Kidney capillary endothelial cell (primary cell): ENCODE data around the gene ONECUT1.

Experiments used
- DNase-seq: peaks from one replicate; pipeline ENCODE4 v3.0.0-alpha.2; 2018; ENCODE audit warnings: low spot score

ONECUT1 gene

DNA sequence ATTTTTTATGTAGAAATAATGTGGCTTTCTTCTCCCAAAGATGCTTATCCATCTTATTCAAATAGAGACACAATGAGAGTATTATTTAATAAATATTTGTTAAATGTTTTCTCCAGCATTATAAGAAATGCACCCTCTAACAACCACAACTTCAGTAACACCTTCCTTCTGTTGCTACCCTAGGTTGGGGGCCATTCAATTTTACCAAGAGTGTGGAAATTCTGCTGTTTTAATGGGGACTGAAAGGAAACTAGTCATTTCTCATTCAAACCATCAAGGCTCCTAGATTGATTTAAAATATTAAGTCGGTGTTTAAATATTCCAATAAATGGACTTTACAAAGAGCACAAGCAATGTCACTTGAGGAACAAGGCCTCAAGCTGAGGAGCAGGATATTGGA, 7.6 kb downstream of the ONECUT1 start:
- DNase-seq = no peak

DNA sequence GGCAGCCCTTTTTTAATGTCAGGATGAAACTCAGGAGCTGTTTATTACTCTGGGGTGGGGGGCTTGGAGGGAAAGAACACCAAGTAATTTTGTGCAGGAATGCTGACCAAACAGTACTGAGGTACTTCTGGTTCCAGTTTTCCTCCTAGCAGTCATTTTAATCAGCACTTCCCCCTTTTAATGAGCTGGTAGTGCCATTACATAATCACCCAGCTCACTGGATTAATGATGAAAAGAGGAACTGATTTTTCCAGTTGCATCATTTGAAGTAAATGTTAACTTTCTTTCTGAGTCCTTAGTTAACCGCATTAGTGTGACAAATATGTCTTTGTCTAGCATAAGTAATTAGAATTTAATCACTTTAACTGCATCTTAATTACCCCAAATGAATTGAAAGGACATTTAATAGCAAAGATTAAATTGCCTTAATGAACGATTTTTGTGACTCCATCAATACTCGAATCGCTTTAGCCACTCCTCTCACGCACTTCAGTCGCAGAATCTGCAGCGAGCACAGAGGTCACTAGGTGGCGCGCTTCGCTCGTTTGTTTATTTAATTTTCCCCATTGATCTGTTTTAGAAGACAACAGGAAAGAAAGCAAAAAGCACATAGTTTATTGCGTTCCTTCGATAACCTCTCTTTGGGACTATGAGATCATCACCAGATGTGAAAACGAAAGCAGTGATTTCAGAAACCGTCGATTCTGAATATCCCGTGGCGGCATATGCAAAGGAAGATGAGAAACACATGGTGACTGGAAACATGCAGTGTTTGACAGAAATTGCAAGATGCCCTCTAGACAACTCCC, 9.8 kb downstream of the ONECUT1 start:
- DNase-seq = peak; percentile 49

DNA sequence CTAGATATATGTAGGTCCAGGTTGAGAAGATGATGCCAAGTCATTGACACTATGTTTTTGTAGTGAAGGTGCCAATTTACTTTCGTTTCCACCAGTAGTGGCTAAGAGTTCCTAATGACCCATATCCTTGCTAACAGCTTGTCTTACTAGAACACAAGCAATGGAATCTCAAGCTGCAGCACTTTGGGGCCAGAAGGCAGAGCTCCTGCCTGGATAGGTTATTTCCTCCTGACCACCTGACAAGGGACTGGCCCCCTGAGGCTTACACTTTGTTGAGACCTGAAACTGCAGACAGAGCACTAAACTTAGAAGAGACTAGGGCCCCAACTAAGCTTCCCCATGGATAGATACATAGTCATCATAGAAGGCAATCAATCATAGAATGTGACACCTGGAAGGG, 11.7 kb downstream of the ONECUT1 start:
- no peak for DNase-seq

DNA sequence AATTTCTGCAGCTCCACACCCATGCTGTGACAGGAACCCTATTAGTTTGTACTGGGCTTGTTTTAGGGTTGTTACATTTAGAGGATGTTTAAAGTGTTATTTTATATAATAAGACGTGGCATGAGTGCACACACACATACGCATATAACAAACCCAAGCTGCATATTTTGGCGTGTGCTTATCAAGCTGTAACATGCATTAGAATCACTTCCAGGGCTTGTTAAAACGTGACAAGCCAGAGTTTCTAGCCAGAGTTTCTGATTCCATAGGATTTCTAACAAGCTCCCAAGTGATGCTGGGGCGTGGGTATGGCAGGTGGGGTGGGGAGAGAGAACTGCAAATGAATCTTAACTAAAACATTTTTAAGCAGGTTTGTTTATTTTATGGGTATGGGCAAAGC, 17.4 kb downstream of the ONECUT1 start:
- no peak for DNase-seq

GRCh38 chr15:52765785-52766184, 24.4 kb downstream of the ONECUT1 start:
- DNase-seq = no peak

DNA sequence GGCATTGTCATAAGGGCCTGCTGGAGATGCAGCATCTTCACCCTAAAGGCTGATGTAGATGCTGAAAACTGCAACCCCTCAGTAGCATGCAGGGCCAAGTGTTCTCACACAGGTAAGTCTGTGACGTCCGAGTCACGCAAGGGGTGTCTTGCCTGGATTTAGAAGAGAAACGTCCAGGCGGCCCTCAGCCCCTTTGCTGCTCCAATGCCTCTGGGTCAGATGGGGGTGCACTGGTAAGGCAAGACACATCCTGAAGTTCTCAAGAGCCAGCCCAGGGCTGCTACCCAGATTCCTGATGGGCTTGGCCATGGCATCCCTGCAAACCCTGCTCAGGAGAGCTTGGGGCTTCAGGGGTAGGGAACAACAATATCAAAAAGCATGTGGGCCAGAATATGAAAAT, 25.4 kb downstream of the ONECUT1 start:
- no peak for DNase-seq

DNA sequence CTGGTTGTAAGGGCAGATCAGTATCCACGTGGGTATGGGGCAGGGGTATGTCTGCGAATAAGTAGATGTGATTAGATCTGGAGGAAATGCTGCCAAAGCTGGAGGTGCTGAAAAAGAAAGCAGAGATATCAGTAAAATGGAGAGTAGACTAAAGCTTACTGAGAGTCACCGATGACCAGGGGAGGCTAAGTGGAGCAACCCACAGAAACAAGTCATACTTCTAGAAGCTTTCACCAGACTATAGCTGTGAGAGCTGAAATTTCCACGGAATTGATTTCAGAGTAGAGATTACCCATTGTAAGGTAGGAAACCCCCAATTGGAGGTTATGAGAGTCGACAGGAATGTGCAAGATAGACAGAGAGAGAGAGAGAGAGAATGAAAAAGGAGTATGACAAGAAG, 27.5 kb downstream of the ONECUT1 start:
- DNase-seq = no peak

DNA sequence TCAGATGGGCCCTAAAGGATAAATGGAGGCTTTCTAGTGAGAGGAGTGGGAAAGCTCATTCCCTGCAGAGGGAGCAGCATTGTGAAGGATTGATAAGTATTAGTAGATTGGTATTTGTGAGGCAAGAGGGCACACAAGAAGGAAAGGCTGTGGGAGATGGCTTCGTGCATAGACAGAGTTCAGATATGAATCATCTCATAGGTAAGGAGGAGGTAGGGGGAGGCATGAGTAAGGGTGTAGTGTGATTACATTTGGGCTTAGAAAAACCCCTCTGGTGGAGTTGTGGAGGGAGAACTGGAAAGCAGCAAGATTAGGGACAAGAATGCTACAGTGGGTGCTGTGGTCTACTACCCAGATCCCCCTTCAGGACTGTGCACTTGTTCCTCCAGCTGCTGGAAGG, 29.6 kb downstream of the ONECUT1 start:
- no peak for DNase-seq

- no peak for DNase-seq
Measured at GRCh38 chr15:52759969-52760368, 30.2 kb downstream of the ONECUT1 start.

DNA sequence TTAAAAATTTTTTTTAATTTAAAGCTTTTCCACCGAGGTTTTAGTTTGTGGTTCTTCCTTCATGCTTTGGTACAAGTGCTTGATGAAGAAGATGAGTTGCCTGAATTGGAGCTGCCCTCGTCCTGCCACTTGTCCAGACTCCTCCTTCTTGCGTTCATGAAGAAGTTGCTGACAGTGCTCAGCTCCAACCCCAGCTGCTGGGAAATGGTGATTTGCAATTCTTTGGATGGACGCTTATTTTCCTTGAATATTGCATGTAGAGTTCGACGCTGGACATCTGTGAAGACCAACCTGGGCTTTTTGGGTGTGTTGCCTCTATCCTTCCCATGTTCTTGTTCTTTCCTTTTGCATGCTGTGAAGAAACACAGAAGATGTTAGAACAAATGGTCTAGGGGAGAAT, 32.6 kb downstream of the ONECUT1 start:
- no peak for DNase-seq

GRCh38 chr15:52751522-52751921, 38.6 kb downstream of the ONECUT1 start:
- no peak for DNase-seq

GRCh38 chr15:52749258-52749657, 40.9 kb downstream of the ONECUT1 start:
- DNase-seq = no peak

DNA sequence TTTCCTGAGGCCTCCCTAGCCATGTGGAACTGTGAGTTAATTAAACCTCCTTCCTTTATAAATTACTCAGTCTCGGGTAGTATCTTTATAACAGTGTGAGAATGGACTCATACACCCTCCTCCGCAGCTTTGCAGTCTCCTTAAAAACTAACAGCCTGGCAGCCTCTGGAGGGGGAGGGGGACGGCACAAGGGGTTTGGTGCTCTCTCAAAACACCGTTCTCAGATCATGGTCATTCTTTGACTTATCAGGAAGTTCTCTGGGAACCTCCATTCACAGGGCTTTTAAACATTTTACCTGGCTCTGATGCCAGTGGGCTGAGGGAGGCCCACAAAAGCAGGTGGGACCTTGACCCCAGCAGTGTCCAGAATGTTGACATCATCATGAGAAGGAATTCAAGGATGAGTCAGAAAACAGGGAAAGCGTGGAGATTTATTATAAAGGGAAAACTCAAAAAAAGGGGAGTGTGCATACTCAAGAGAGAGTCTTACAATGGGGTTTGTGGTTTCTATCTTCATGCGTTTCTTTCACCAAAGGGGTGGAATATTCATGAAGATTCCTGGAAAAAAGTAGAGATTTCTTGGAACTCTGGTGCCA, 43.9 kb downstream of the ONECUT1 start:
- DNase-seq = no peak

DNA sequence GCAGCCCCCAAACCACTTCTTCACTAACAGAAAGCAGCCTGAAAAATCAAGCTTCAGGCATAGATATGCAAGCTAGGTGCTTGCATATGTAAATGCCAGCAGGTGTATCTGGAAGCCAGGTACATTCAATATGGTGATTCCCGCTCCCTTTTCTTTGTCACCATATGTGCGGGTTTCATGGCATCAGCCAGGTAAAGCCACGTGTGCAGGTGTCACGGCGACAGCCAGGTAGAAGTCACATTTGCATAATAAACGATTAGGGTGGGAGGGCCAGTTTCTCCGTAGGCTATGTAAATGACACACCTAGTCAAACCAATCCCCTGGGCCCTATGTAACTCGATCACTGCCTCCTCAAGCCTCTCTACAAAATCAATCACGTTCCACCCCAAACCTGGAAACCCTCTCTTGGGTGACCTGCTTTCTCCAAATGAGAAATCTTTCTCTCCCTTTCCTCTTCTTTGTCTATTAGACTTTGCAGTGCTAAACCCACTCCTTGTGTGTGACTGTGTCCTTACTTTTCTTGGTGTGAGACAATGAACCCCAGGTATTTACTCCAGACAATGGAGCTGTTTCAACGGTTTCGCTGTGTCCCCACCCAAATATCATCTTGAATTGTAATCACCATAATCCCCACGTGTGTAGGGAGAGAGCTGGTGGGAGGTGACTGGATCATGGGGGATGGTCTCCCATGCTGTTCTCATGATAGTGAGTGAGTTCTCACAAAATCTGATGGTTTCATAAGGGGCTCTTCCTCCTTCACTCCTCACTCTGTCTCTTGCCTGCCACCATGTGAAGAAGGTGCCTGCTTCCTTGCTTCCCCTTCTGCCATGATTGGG, 44.6 kb downstream of the ONECUT1 start:
- DNase-seq = no peak

DNA sequence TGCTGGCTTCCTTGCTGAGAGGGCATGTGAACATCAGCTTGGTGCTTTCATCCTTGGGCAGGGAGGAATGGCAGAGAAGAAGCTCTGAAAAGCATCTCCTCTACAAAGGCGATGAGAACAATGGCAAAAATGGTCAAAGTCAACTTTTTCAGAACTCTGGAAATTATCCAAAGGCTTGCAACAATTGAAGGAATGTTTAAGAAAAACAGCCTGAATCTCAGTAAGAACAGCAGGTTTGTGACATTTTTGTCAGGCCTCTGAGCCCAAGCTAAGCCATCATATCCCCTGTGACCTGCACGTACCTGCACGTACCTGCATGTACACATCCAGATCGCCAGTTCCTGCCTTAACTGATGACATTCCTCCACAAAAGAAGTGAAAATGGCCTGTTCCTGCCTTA, 51.8 kb downstream of the ONECUT1 start:
- DNase-seq = no peak

DNA sequence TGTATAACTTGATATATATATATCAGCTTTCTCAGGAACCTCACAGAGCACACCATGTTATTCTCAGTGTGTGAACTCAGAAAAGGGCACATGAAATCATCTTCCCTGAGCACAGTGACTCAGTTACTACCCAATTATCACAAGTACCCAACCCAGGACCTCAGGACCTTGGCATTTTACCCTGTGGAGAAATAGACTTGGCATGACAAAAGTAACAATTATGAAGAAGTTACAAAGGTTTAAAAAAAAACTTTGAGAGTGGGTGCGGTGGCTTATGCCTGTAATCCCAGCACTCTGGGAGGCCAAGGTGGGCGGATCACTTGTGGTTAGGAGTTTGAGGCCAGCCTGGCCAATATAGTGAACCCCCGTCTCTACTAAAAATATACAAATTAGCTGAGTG, 52.4 kb downstream of the ONECUT1 start:
- DNase-seq = no peak

DNA sequence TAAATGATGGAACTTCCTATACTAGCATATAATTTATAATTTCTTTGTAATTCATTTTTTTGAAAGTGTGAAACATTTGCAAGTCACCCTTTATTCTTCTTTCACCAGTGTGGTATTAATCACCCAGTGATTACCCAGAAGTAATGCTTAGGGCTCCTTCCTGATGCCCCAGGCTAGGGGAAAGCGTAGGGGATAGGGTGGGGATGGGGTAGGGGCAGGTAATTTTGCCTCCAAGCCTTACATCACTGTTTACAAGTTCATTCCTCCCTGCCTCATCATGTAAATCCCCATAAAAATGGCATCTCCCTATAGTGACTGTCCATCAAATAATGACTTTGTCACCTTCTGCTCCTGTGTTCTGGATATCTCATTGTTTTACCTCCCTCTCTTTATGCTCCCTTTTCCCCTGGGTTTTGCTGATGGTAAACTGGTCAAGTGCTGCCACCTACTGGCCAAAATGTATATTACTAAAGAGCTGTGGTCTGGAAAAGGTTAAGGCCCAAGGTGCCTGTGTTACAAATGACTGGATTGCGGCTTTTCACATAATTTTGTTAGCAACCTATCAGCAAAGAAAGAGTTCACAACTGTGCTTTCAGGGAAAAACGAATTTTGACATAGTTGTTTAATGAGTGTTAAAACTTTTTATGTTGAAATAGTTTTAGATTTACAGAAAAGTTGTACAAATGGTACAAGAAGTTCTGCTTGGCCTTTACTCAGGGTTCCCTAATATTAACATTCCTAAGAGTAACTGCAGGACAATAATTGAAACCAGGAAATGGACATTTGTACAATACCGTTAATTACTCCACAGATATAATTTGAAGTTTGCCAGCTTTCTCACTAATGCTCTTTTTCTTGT, 54.7 kb downstream of the ONECUT1 start:
- peak; percentile 80 for DNase-seq

DNA sequence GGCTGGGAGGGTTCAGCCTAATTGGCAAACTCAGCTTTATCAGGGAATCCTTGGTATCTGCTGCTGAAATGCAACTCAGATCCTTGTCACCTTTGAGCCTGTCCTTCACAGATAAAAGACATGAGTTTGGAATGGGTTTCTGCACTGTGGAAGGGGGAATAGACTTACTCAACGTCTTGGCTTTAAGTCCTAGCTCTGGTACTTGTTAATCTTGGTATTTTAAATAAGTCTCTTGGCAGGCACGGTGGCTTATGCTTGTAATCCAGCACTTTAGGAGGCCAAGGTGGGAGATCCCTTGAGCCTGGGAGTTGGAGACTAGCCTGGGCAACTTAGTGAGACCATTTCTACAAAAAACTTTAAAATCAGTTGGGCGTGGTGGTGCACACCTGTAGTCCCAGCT, 55.8 kb downstream of the ONECUT1 start:
- no peak for DNase-seq

- peak; percentile 43 for DNase-seq
Measured at GRCh38 chr15:52733696-52734255, 56.4 kb downstream of the ONECUT1 start.

GRCh38 chr15:52733088-52733487, 57.0 kb downstream of the ONECUT1 start:
- no peak for DNase-seq

- no peak for DNase-seq
Measured at GRCh38 chr15:52732551-52732950, 57.6 kb downstream of the ONECUT1 start.
